ENCODE measurements around the gene C1QTNF6.

DNA sequence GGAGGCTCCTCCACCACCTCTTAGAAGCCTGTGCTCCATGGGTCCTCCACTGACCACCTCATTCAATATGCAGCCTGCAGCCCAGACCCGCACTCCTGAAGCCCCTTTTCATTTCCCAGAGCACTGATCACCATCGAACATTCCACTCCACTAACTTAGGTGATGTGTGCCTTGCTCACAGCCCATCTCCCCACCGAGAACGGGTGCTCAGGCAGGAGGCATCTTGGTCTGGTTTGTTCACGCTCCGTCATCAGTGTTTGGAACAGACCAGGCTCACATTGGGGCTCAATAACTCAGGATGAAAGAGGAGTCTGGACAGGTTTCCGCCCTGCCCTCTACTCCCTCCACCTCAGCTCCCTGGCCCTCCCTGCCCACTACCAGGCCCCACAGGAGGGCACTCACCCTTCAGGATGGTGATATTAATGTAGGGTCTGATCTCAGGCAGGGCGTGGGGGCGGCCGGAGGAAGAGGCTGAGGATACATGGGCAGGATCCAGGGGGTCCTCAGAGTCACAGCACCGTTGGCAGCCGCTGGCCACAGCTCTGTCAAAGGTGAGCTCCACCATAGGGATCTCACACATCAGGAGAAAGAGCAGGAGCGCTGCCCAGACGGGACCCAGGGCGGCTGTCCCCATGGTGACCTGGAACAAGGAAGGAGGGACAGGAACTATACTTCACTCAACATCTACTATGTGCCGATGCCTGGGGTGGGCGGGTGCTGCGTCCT, 3.1 kb downstream of the C1QTNF6 start:
- TF ChIP-seq, protein P1, sequence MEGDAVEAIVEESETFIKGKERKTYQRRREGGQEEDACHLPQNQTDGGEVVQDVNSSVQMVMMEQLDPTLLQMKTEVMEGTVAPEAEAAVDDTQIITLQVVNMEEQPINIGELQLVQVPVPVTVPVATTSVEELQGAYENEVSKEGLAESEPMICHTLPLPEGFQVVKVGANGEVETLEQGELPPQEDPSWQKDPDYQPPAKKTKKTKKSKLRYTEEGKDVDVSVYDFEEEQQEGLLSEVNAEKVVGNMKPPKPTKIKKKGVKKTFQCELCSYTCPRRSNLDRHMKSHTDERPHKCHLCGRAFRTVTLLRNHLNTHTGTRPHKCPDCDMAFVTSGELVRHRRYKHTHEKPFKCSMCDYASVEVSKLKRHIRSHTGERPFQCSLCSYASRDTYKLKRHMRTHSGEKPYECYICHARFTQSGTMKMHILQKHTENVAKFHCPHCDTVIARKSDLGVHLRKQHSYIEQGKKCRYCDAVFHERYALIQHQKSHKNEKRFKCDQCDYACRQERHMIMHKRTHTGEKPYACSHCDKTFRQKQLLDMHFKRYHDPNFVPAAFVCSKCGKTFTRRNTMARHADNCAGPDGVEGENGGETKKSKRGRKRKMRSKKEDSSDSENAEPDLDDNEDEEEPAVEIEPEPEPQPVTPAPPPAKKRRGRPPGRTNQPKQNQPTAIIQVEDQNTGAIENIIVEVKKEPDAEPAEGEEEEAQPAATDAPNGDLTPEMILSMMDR (conservative IDR thresholded peaks at IDR 0.05; ENCODE audit: low read depth, low read length), result no peak
- TF ChIP-seq EZH2 (IDR thresholded peaks at IDR 0.05; ENCODE audit: borderline replicate concordance, low read depth, low read length, poor library complexity, severe bottlenecking), result no peak

All from A673 (cell line).